NCI-H1092 (cell line): ENCODE data around the gene COQ2.
"Not testable (repeated sequence)": the region's sequence is repeated elsewhere in the genome, so short reads cannot be mapped to it uniquely, and the experiment has no call there.

ENCODE experiments used
- DNase-seq: peaks from one replicate; lab custom pipeline; 2025; lab: John Stamatoyannopoulos, UW

The COQ2 gene

DNA sequence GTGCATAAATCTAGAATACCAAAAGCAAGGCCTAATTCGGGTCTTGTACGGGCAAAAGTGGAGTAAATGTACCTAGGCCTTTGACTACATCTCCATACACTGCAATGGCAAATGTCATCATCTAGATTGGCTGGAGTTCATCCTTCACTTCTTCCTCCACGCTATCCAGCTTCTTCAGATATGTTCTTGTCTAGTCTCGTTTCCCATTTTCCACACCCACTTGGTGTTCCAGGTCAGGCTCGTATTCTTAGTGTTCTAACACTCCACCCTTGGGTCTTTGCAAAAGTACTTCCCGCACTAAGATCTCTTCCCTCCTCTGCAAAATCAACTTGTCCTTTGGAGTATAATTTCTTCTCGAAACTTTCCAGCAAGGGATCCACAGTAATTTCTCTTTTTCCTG is 1.4 kb downstream of the COQ2 start:
- no peak for DNase-seq

DNA sequence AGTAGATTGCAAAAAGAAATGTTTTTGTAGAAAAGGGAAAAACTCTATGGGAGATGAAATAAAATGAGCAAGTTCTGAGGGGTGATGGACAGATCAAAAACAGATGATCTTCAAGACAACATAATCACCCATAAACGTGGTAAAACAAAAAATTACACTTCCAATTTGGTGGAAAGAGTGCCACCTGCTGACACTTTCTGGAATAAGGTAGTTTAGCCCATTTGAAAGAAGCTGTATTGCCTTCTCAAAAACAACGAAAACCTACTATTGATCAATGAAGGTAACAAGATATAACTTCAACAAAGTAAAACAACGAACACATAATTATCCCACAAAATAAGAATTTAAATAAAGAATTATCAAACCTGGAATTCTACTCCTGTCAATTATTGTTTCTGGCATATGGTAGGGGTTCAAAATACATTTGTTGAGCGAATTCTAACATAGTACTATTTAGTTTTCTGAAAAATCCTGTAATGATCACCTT is 2.5 kb downstream of the COQ2 start:
- peak; percentile 0 for DNase-seq

DNA sequence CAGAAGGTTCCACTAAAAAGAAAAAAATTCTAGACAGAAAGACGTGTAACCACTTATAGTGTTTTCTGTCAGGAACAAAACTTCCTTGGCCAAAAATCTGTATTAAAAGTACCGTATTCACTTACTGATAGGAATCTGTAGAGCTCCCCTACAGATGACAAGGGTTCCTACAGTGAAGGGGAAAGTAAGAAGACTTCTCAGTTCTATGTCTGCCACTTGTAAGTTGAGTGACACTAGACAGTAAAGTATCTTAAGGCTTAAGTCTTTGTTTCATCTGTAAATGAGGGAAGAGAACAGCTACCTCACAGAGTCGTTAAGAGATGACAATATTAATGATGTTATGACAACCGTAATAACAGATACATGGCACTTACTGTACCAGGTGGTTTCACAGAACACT is 3.3 kb downstream of the COQ2 start:
- DNase-seq = no peak

DNA sequence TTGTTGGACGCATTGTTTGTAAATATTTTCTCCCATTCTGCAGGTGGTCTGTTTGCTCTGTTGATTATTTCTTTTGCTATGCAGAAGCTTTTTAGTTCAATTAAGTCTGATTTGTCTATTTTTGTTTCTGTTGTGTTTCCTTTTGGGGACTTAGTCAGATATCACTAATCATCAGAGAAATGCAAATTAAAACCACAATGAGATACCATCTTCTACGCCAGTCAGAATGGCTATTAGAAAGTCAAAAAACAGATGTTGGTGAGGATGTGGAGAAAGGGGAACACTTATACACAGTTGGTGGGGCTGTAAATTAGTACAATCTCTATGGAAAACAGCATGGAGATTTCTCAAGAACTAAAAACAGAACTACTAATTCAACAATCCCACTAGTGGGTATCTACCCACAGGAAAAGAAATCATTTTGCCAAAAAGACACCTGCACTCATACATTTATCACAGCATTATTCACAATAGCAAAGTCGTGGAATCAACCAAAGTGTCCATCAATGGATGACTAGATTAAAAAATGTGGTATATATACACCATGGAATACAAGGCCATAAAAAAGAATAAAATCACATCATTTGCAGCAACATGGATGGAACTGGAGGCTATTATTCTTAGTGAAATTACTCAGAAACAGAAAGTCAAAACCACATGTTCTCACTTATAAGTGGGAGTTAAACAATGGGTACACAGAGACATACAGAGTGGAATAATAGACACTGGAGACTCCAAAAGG is 8.1 kb downstream of the COQ2 start:
- no peak for DNase-seq

DNA sequence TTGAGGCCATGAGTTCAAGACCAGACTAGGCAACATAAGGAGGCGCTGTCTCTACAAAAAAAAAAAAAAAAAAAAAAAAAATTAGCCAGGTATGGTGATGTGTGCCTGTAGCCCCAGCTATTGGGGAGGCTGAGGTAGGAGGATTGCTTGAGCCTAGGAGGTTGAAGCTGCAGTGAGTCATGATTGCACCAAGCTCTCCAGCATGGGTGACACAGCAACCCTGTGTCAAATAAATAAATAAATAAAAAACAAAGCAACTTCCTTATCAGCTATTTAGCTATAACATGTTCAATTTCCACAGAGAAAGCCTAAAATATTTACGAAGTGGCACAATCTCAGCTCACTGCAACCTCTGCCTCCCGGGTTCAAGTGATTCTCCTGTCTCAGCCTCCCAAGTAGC is 10.7 kb downstream of the COQ2 start:
- not testable (repeated sequence) for DNase-seq

DNA sequence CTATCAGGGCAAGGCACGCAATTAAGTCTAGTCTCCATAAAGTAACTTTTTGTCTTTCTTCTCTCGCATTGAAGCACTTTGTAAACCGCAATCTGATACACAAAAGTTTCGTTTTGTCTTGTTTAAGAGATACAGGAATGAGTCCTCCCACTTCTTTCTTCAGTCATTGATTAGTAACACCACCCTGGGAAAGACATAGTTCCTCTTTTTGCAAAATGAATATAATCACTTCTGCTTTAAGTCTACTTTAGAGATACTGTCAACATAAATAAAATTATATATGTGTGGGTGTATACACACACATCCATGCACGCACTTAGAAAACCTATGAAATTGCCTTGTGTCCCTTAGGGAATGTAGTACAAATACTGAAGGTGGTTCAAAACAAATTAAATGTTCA is 11.7 kb downstream of the COQ2 start:
- no peak for DNase-seq

DNA sequence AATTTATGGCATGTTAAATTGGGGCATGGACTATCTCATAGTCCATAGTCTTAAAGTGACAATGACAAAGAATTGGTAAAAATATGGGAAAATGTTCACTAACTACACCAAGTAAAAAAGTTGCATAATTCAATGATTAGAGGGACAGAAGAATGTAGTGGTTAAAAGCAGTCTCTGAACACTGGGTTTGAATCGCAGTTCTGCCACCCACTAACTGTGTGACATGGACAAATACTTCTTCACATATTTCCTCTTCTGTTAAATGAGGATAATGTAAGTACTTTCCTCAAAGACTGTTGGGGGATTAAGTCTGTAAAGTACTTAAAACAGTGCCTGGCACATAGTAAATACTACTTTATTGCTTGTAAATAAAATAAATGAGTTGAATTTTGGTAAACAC is 15.3 kb downstream of the COQ2 start:
- no peak for DNase-seq

DNA sequence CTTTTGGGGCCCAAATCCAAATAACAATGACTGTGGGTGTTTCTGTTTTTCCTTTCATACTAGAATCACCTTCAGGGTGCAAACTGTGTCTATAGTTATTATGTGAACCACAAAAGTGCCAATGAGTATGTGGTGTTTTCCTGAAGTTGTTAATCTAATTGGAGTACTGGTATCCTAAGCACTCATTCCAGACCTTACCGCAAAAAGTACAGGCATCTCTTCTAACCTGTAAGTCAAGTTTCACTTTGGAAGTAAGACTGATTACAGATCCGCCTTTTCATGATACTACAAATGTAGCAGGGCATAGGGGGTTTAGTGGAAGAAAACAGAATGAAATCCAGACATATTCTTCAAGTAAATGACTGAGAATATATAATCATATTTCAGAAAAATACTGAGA is 16.1 kb downstream of the COQ2 start:
- no peak for DNase-seq

DNA sequence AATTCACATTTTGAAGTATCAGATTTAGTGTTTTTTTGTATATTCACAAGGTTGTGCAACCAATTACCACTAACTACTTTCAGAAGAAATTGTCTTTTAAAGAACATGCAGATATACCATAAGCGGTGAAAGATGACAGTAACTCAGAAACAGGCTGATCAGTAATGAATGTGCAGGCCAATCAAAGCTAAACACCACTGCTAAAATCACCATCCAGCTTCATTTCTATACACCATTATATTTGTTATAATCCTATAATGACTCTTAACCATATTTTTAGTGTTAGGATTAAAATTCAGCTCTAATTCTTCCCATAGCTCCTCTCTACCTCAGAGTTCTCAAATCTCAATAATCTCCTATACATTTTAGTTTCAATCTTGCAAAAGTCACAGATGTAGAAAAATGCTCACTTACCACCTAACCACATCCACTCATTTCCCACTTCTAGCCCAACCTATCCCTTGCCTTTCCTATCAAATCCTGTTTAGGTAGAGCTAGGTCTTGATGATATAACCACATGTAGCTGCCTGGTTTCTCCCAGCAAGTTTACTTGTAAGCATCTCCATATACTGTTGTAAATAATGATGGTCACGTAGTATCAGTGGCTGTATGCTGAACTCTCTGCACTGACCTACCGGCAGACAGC is 16.6 kb downstream of the COQ2 start:
- no peak for DNase-seq

DNA sequence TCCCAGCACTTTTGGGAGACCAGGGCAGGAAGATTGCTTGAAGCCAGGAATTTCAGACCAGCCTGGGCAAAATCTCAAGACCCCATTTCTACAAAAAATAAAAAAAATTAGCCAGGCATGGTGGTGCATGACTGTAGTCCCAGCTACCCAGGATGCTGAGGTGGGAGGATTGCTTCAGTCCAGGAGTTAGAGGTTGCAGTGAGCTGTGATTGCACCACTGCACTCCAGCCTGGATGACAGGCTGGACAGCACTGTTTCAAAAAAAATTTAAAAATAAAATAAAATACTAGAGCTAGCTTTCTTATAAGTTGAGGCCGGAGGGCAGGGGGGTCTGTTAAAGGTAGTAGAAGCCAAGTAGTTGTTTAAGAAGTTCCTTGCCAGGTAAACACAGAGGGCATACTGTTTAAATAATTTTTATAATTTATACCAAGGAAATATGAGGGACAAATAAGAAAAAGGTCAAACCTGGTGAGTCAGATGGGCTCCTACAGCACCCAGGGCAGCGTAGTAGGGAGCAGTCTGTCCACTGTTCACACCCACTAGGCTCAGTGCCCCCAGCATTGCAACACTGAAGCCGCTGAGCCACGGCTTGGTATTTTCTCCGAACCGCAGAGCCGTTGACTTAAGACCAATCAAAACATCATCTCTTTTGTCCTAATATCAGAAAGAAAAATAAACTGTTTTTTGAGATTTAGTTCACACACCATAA is 17.3 kb downstream of the COQ2 start:
- no peak for DNase-seq

DNA sequence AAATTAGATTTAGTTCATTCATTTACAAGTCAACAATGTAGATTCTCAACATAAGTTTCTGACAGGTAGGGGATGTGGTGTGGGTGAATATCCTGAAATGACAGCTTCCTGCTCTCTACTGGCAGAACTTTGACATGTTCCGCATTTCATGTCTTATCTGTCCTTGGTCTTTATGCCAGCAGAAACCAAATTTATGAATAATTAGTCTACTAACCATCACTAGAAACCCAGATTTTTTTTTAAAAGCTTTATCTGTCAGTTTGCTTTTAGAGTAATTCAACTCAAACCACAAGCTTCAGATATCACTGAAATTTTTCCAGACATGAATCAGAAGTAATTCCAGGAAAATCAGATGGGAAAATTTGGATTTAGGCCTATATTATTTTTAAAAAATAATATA is 17.9 kb downstream of the COQ2 start:
- DNase-seq = no peak

DNA sequence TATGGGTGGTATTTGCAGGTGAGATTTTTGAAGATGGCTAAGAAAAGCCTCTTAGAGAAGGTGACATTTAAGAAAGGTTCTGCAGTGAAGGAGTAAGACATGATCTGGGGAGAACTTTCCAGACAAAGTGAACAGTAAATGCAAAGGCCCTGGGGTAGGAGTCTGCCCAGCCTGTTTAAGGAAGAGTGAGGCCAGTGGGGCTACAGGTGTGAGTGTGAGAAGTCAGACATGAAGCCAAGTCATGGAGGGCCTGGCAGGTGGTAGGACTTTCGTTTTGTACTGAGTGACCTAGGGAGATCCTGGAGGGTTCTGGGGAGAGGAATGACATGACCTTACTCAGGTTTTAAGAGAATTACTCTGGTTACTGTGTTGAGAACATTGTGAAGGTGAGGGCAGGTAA is 21.5 kb downstream of the COQ2 start:
- DNase-seq = no peak

DNA sequence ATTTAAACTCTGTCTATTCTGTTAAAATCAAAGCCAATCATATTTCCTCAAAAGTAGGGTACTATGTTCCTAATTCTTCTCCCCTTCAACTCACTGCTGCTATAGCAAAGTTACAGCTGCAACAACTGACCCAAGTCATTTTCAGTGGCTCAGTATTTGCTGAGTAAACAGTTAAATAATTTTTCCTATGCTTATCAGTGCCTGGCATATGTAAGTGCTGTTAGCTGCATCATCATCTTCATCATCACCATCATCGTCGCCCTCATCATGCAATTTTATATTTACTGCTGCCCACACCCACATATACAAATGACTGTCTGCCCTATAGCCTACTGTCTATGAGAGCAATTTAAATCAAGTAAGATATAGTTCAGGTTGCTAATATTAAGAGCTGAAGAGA is 21.9 kb downstream of the COQ2 start:
- DNase-seq = no peak

DNA sequence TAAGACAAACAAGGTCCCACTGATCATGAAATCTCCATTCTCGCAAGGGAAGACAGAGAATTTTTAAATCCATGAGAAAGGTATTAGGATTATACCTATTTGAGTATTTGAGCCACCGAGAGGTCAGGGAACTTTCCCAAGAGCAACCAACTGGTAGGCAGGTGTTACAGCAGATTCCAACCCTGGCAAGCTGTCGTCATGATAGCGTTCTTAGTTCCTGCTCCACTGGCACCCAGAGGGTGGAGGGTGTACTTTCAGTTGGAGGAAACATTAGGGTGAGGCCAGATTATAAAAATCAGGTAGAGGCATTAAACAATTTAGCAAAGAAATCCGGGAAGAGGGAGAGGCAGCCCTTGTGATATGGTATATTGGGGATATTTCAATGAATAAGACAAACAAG is 23.3 kb downstream of the COQ2 start:
- DNase-seq = no peak

DNA sequence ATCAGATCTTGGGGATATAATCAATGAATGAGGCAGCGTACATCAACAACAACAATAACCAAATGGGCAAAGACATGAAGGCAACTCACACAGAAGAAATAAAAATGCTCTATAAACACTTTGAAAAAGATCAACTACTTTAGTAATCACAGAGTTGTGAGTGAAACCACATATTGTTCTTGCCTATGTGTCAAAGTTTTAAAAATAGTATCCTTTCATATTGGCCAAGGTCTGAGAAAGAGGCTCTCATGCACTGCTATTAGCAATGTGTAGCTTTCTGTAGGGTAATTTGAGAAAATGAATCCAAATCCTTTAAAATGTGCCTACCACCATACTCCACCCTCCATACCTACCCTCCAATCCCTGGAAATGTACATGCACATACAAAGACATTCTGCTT is 25.0 kb downstream of the COQ2 start:
- DNase-seq = no peak

DNA sequence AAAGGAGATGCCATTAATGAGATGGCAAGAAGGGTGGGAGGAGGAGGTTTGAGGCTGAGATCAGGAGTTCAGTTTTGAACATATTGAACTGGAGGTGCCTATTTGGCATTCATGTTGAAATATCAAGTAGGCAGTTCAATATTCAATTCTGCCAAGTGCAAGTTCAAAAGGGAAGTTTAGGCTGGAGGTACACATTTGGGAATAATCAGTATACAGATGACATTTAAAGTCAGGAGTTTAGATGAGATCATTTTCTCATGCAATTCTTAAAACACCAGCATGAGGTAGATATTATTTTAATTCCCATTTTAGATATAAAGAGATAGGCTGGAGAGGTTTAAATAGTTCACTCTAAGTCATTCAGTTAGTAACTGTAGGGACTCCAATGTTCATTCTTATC is 26.1 kb downstream of the COQ2 start:
- no peak for DNase-seq

DNA sequence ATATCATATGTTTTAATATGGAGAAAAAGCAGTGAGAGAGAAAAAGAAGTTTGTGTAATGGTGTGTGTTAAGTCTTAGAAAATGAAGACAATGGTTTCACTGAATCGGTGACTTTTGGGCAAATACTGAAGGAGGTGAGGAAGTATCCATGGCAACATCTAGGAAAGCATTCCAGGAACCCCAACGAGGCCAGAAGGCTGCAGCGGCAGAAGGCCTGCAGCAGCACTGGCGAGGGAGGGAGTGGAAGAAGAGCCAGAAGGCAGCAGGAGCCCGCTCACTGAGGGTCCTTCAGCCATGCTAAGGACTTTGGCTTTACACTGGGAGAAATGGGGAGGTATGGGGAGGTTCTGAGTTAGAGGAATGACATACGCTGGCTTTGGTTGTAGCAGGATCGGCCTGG is 26.8 kb downstream of the COQ2 start:
- DNase-seq = no peak

DNA sequence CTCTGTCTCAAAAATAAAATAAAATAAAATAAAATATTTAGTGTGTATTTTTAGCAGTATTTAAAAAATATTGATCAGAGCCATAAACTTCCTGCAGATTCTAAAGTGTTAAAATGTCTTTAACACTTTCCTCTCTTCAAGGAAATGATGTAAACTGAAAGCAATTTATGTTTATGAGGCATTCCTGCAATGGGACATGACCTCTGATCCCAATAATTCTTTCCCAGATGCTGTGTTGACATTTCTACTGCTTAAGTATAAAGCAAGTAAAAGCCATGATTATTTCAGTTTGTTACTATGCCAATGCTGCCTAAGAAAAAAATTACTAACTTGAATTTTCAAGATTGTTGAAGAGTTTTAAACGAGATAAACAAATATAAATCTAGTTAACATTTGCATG is 29.0 kb downstream of the COQ2 start:
- no peak for DNase-seq

DNA sequence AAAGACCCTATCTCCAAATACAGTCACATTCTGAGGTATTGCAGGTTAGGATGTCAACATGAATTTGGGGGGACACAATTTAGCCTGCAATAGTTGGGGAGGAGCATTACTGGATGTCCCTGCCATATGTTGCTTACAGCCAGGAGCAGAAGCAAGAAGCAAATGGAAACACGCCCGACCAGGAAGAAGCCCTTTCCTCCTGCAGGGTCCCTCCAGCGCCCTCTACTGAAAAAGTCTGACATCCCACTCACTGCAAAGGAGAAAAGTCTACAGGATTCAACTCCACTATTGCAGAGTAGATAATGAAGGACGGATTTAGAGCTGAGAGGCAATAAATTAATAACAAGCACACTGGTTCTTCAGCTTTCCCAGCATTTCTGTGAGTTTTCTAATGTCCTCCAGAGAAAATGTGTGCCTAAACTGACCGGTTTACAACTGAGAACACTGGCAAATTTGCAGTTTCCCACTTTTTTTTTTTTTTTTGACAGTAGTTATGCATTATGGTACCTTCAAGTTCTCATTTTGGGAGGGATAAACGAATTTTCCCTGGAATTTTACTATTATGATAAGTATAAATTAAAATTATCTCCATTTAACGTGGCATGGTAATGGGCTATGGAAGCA is 31.7 kb downstream of the COQ2 start:
- DNase-seq = peak; percentile 37

DNA sequence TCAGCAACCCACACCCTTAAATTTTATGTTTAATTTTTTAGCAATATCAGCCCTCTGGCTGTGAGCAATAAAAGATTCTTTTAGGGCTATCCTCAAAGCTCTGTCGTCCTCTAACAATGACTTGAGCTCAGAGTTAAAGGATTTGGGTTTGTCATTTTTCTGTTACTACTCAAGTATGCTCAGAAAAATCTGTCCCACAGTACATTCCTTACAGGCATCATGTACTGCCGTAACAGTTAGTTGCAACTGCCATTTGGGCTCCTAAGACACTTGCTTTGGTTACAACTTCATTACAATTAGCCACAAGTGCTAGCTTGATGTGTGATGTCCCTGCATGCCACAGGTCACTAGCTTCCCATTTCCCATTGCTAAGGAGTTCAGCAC is 33.2 kb downstream of the COQ2 start:
- DNase-seq = no peak

DNA sequence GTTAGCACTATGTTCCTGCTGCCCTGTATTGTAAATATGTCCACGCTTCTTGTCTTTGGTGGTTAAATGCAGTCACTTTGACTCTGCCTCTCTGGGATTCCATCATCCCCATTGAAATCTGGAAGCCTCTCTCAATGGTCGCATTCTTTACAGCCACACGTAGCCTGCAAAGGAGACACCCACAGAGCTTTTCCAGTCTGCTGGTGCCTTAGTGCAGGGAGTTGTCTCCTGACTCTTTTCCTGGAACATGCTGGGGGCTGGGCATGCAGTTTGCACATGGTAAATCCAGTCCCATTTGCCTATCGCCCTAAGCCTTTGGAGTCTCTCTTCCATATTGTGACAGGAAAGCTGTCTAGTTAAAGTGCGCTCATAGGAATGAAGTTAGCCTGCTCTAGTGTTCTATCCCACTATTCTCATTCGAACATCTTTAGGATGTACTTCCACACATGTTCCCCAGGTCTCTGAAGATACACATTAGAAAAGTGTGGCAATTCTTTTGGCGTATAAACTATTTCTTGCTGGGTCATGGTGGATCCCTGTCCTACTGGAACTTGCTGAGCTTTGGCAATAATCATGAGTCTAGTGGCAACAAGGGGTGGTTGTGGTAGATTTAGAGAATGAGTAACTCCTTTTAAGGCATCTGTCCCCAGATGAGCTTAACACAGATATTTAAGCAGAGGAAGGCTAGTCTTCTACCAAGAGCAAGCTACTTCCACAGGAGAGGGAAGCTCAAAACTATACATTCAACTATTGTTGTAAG is 33.7 kb downstream of the COQ2 start:
- DNase-seq = no peak

DNA sequence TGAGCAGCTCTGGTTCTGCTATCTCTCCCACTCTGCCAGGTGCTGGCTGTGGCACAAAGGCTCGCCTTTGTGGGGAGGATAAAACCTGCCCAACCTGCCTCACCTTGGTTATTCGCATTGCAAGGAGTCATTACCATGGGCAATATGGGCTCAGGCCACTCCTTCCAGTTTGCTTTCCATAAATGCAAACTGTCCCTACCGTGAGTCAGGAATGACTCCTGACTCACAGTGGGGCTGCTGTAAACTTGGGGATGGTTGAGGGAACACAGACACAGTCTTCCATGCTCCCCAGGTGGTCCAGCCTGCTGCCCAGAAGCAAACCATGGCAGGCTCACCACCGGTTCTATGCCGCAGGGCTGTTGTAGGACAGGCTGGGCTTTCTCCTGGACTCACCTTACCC is 36.1 kb downstream of the COQ2 start:
- DNase-seq = no peak
